NCI-H1092 (cell line): Measurements from ENCODE around the gene ATP2B2.
A peak's percentile ranks its signal among the peaks of the same experiment; 100 is the strongest.

Experiments
- DNase-seq: peaks from one replicate; lab custom pipeline; 2025; lab: John Stamatoyannopoulos, UW

Gene ATP2B2

GRCh38 chr3:10426346-10427220 lies 78.8 kb downstream of the ATP2B2 start:
- DNase-seq: no peak

GRCh38 chr3:10423171-10423882 lies 82.1 kb downstream of the ATP2B2 start:
- DNase-seq: no peak

GRCh38 chr3:10421996-10422395 lies 83.4 kb downstream of the ATP2B2 start:
- no peak for DNase-seq

- no peak for DNase-seq
These were observed 84.5 kb downstream of the ATP2B2 start for GRCh38 chr3:10420745-10421475.

GRCh38 chr3:10419637-10420232 lies 85.7 kb downstream of the ATP2B2 start:
- no peak for DNase-seq

GRCh38 chr3:10417847-10418246 lies 87.5 kb downstream of the ATP2B2 start:
- peak; percentile 10 for DNase-seq

GRCh38 chr3:10416730-10417300 lies 88.6 kb downstream of the ATP2B2 start:
- no peak for DNase-seq

GRCh38 chr3:10413041-10413440 lies 92.3 kb downstream of the ATP2B2 start:
- no peak for DNase-seq

GRCh38 chr3:10411598-10412332 lies 93.6 kb downstream of the ATP2B2 start:
- DNase-seq: no peak

GRCh38 chr3:10410383-10411002 lies 94.9 kb downstream of the ATP2B2 start:
- no peak for DNase-seq

- DNase-seq: no peak
These were observed 96.7 kb downstream of the ATP2B2 start for GRCh38 chr3:10408680-10409079.

GRCh38 chr3:10407361-10407760 lies 98.0 kb downstream of the ATP2B2 start:
- DNase-seq: no peak

- DNase-seq: no peak
These were observed 99.0 kb downstream of the ATP2B2 start for GRCh38 chr3:10406414-10406813.

- no peak for DNase-seq
These were observed 99.6 kb downstream of the ATP2B2 start for GRCh38 chr3:10405816-10406215.

GRCh38 chr3:10404876-10405275 lies 100.5 kb downstream of the ATP2B2 start:
- DNase-seq: no peak

GRCh38 chr3:10404377-10404776 lies 101.0 kb downstream of the ATP2B2 start:
- DNase-seq: no peak

- no peak for DNase-seq
These were observed 103.2 kb downstream of the ATP2B2 start for GRCh38 chr3:10401990-10402761.

- no peak for DNase-seq
These were observed 104.5 kb downstream of the ATP2B2 start for GRCh38 chr3:10400749-10401495.
